Activated naive CD8-positive, alpha-beta T cell treated with anti-CD3 and anti-CD28 coated beads for 36 hours (primary cell): ENCODE measurements around the gene FCF1. TPM values are rescaled to one million over a fixed set of nuclear protein-coding genes. Genes with fewer than 3 reads are reported as not detected.

Source experiments
- DNase-seq: peaks from one replicate; pipeline ENCODE4 v3.0.0; 2021
- H3K27ac Mint-ChIP-seq: one replicate; pipeline ENCODE4 v1.8.0; 2022; ENCODE audit warnings: mild to moderate bottlenecking, moderate library complexity, mixed read lengths
- H3K27me3 Mint-ChIP-seq: one replicate; pipeline ENCODE4 v1.8.0; 2022; ENCODE audit warnings: mild to moderate bottlenecking, mixed read lengths
- H3K36me3 Mint-ChIP-seq: one replicate; pipeline ENCODE4 v1.8.0; 2021; ENCODE audit warnings: mild to moderate bottlenecking, mixed read lengths
- H3K4me1 Mint-ChIP-seq: one replicate; pipeline ENCODE4 v1.8.0; 2021; ENCODE audit warnings: mixed read lengths
- H3K4me3 Mint-ChIP-seq: one replicate; pipeline ENCODE4 v1.8.0; 2022; ENCODE audit warnings: mild to moderate bottlenecking, moderate library complexity, mixed read lengths
- H3K9me3 Mint-ChIP-seq: one replicate; pipeline ENCODE4 v1.8.0; 2022; ENCODE audit warnings: mixed read lengths
- total RNA-seq, 2 experiments: library from RNA; stranded (reverse); gene quantifications; one replicate each; pipeline ENCODE4 v1.2.3, GENCODE V29; 2021

The FCF1 gene
- total RNA-seq, 2 experiments from 2014 or later: 95.5 to 103 TPM

- H3K4me3 Mint-ChIP-seq: no peak overlapping the region
- DNase-seq: no peak
- H3K36me3 Mint-ChIP-seq: peaks cover 32% of the 10 kb centered on the region
- no peaks in the 10 kb centered on the region for H3K9me3 Mint-ChIP-seq
- H3K27ac Mint-ChIP-seq: no peak overlapping the region
- no peaks in the 10 kb centered on the region for H3K27me3 Mint-ChIP-seq
- peaks cover 28% of the 10 kb centered on the region for H3K4me1 Mint-ChIP-seq
These were observed 26.8 kb upstream of the FCF1 start for GRCh38 chr14:74685921-74686678.

GRCh38 chr14:74691456-74691855 lies 21.5 kb upstream of the FCF1 start:
- no peak for DNase-seq
- Mint-ChIP-seq H3K9me3 (no peaks in the 10 kb centered on the region), H3K36me3 (peaks cover 13% of the 10 kb centered on the region), H3K27me3 (no peaks in the 10 kb centered on the region), H3K27ac (no peak overlapping the region), H3K4me3 (no peak overlapping the region), H3K4me1 (peaks cover 7% of the 10 kb centered on the region)

GRCh38 chr14:74693191-74693590 lies 19.8 kb upstream of the FCF1 start:
- peaks cover 13% of the 10 kb centered on the region for H3K36me3 Mint-ChIP-seq
- no peaks in the 10 kb centered on the region for H3K27me3 Mint-ChIP-seq
- peaks cover 7% of the 10 kb centered on the region for H3K4me1 Mint-ChIP-seq
- no peak overlapping the region for H3K4me3 Mint-ChIP-seq
- no peaks in the 10 kb centered on the region for H3K9me3 Mint-ChIP-seq
- DNase-seq: no peak
- no peak overlapping the region for H3K27ac Mint-ChIP-seq

- Mint-ChIP-seq H3K4me3 (no peak overlapping the region), H3K4me1 (peaks cover 7% of the 10 kb centered on the region), H3K36me3 (peaks cover 9% of the 10 kb centered on the region), H3K9me3 (no peaks in the 10 kb centered on the region), H3K27ac (no peak overlapping the region), H3K27me3 (no peaks in the 10 kb centered on the region)
- no peak for DNase-seq
These were observed 17.5 kb upstream of the FCF1 start for GRCh38 chr14:74695406-74695805.

- Mint-ChIP-seq H3K9me3 (peaks cover 1% of the 10 kb centered on the region), H3K27ac (no peak overlapping the region), H3K4me3 (no peak overlapping the region), H3K27me3 (no peaks in the 10 kb centered on the region), H3K4me1 (peaks cover 10% of the 10 kb centered on the region), H3K36me3 (peaks cover 14% of the 10 kb centered on the region)
- no peak for DNase-seq
These were observed 15.9 kb upstream of the FCF1 start for GRCh38 chr14:74697011-74697410.

- DNase-seq: no peak
- Mint-ChIP-seq H3K27ac (no peak overlapping the region), H3K4me1 (peaks cover 10% of the 10 kb centered on the region), H3K36me3 (peaks cover 18% of the 10 kb centered on the region), H3K4me3 (no peak overlapping the region), H3K27me3 (no peaks in the 10 kb centered on the region), H3K9me3 (peaks cover 2% of the 10 kb centered on the region)
These were observed 15.4 kb upstream of the FCF1 start for GRCh38 chr14:74697543-74697942.

GRCh38 chr14:74697976-74698375 lies 15.0 kb upstream of the FCF1 start:
- Mint-ChIP-seq H3K4me1 (peaks cover 12% of the 10 kb centered on the region), H3K27ac (no peak overlapping the region), H3K27me3 (no peaks in the 10 kb centered on the region), H3K4me3 (no peak overlapping the region), H3K9me3 (peaks cover 6% of the 10 kb centered on the region), H3K36me3 (peaks cover 23% of the 10 kb centered on the region)
- no peak for DNase-seq

- Mint-ChIP-seq H3K4me1 (peaks cover 12% of the 10 kb centered on the region), H3K4me3 (no peak overlapping the region), H3K27me3 (no peaks in the 10 kb centered on the region), H3K27ac (no peak overlapping the region), H3K36me3 (peaks cover 27% of the 10 kb centered on the region), H3K9me3 (peaks cover 7% of the 10 kb centered on the region)
- DNase-seq: no peak
These were observed 14.5 kb upstream of the FCF1 start for GRCh38 chr14:74698465-74698864.

GRCh38 chr14:74702293-74702692 lies 10.7 kb upstream of the FCF1 start:
- H3K36me3 Mint-ChIP-seq: peaks cover 36% of the 10 kb centered on the region
- H3K27ac Mint-ChIP-seq: no peak overlapping the region
- H3K27me3 Mint-ChIP-seq: no peaks in the 10 kb centered on the region
- H3K9me3 Mint-ChIP-seq: peaks cover 7% of the 10 kb centered on the region
- DNase-seq: no peak
- H3K4me3 Mint-ChIP-seq: no peak overlapping the region
- H3K4me1 Mint-ChIP-seq: peaks cover 15% of the 10 kb centered on the region

GRCh38 chr14:74703043-74703442 lies 9.9 kb upstream of the FCF1 start:
- H3K27ac Mint-ChIP-seq: no peak overlapping the region
- H3K36me3 Mint-ChIP-seq: peaks cover 36% of the 10 kb centered on the region
- no peaks in the 10 kb centered on the region for H3K27me3 Mint-ChIP-seq
- no peak overlapping the region for H3K4me3 Mint-ChIP-seq
- H3K4me1 Mint-ChIP-seq: peaks cover 15% of the 10 kb centered on the region
- H3K9me3 Mint-ChIP-seq: peaks cover 7% of the 10 kb centered on the region
- DNase-seq: no peak

- H3K4me1 Mint-ChIP-seq: peaks cover 23% of the 10 kb centered on the region
These were observed 8.3 kb upstream of the FCF1 start for GRCh38 chr14:74704656-74705055.

GRCh38 chr14:74705613-74706500 lies 7.1 kb upstream of the FCF1 start:
- peak overlapping the region; percentile 19 for H3K27ac Mint-ChIP-seq
- peaks cover 36% of the 10 kb centered on the region for H3K36me3 Mint-ChIP-seq
- no peak overlapping the region for H3K4me3 Mint-ChIP-seq
- peaks cover 7% of the 10 kb centered on the region for H3K9me3 Mint-ChIP-seq
- H3K4me1 Mint-ChIP-seq: peaks cover 35% of the 10 kb centered on the region
- H3K27me3 Mint-ChIP-seq: no peaks in the 10 kb centered on the region
- DNase-seq: no peak

More at GRCh38 chr14:74704656-74705055, 8.3 kb upstream of the FCF1 start:
- H3K4me3 Mint-ChIP-seq: no peak overlapping the region
- no peak for DNase-seq
- H3K27me3 Mint-ChIP-seq: no peaks in the 10 kb centered on the region
- peaks cover 7% of the 10 kb centered on the region for H3K9me3 Mint-ChIP-seq
- peaks cover 36% of the 10 kb centered on the region for H3K36me3 Mint-ChIP-seq
- H3K27ac Mint-ChIP-seq: no peak overlapping the region

GRCh38 chr14:74710480-74710879 lies 2.5 kb upstream of the FCF1 start:
- Mint-ChIP-seq H3K4me1 (peaks cover 41% of the 10 kb centered on the region), H3K27me3 (no peaks in the 10 kb centered on the region), H3K4me3 (no peak overlapping the region), H3K27ac (no peak overlapping the region), H3K36me3 (peaks cover 8% of the 10 kb centered on the region), H3K9me3 (no peaks in the 10 kb centered on the region)
- DNase-seq: no peak

GRCh38 chr14:74711651-74712050 lies 1.3 kb upstream of the FCF1 start:
- Mint-ChIP-seq H3K27me3 (no peaks in the 10 kb centered on the region), H3K36me3 (peaks cover 10% of the 10 kb centered on the region), H3K4me1 (peaks cover 40% of the 10 kb centered on the region), H3K9me3 (no peaks in the 10 kb centered on the region), H3K27ac (no peak overlapping the region), H3K4me3 (peak overlapping the region; percentile 98)
- no peak for DNase-seq

GRCh38 chr14:74713395-74713735 lies 421 bp downstream of the FCF1 start:
- Mint-ChIP-seq H3K4me1 (peaks cover 37% of the 10 kb centered on the region), H3K27ac (peak overlapping the region; percentile 95), H3K9me3 (no peaks in the 10 kb centered on the region), H3K4me3 (peak overlapping the region; percentile 98), H3K36me3 (peaks cover 13% of the 10 kb centered on the region), H3K27me3 (no peaks in the 10 kb centered on the region)
- no peak for DNase-seq
